DND-41 (cell line): ENCODE measurements around the gene IFNL1.

Experiments
- EZH2 ChIP-seq: IDR thresholded peaks from 3 replicates; pipeline ENCODE4 v1.6.1; 2012; ENCODE audit warnings: borderline replicate concordance, low read depth, mild to moderate bottlenecking, moderate library complexity, low read length, inconsistent platforms; ENCODE audit not compliant: severe bottlenecking
- TF ChIP-seq, protein P1 (sequence below): IDR thresholded peaks from 2 replicates; pipeline ENCODE4 v1.5.1; 2012; ENCODE audit warnings: borderline replicate concordance, low read length, moderate library complexity, mild to moderate bottlenecking; ENCODE audit not compliant: poor library complexity, severe bottlenecking; ENCODE audit errors: extremely low read depth

GRCh38 chr19:39334444-39334976 lies 38.3 kb downstream of the IFNL1 start:
- TF ChIP-seq, protein P1, sequence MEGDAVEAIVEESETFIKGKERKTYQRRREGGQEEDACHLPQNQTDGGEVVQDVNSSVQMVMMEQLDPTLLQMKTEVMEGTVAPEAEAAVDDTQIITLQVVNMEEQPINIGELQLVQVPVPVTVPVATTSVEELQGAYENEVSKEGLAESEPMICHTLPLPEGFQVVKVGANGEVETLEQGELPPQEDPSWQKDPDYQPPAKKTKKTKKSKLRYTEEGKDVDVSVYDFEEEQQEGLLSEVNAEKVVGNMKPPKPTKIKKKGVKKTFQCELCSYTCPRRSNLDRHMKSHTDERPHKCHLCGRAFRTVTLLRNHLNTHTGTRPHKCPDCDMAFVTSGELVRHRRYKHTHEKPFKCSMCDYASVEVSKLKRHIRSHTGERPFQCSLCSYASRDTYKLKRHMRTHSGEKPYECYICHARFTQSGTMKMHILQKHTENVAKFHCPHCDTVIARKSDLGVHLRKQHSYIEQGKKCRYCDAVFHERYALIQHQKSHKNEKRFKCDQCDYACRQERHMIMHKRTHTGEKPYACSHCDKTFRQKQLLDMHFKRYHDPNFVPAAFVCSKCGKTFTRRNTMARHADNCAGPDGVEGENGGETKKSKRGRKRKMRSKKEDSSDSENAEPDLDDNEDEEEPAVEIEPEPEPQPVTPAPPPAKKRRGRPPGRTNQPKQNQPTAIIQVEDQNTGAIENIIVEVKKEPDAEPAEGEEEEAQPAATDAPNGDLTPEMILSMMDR, result no peak
- no peak for TF ChIP-seq EZH2
